Loucy (cell line): ENCODE data around the gene RPAP2.
"Not testable (repeated sequence)": the region's sequence is repeated elsewhere in the genome, so short reads cannot be mapped to it uniquely, and the experiment has no call there.

Source experiments
- H2AFZ ChIP-seq: fragments of 200-600 bp; sonication (generic); 2 replicates; pipeline ENCODE4 v1.6.0; 2016; ENCODE audit warnings: antibody characterized with exemption, mild to moderate bottlenecking, low read length, moderate library complexity
- H3F3A ChIP-seq: fragments of 200-600 bp; 2 replicates; pipeline ENCODE4 v1.6.0; 2016; ENCODE audit warnings: antibody characterized with exemption, low read depth, mild to moderate bottlenecking
- H3K27me3 ChIP-seq: fragments of 200-600 bp; sonication (generic); 2 replicates; pipeline ENCODE4 v1.6.1; 2014; ENCODE audit warnings: low read length, mild to moderate bottlenecking; ENCODE audit not compliant: insufficient read depth, poor library complexity, severe bottlenecking
- H3K36me3 ChIP-seq: fragments of 200-600 bp; sonication (generic); 2 replicates; pipeline ENCODE4 v1.6.1; 2016; ENCODE audit warnings: low read length; ENCODE audit not compliant: insufficient read depth
- H3K4me1 ChIP-seq: fragments of 200-600 bp; sonication (generic); 2 replicates; pipeline ENCODE4 v1.5.1; 2014; ENCODE audit warnings: low read length, mild to moderate bottlenecking; ENCODE audit not compliant: insufficient read depth, poor library complexity, severe bottlenecking
- H3K4me2 ChIP-seq: fragments of 200-600 bp; sonication (generic); 2 replicates; pipeline ENCODE4 v1.6.0; 2014; ENCODE audit warnings: antibody characterized with exemption, low read length, low read depth, mild to moderate bottlenecking; ENCODE audit not compliant: poor library complexity, severe bottlenecking
- H3K4me3 ChIP-seq: fragments of 200-600 bp; sonication (generic); 2 replicates; pipeline ENCODE4 v1.5.1; 2014; ENCODE audit warnings: low read length, mild to moderate bottlenecking, mixed read lengths; ENCODE audit not compliant: poor library complexity, severe bottlenecking
- H3K79me2 ChIP-seq: fragments of 200-600 bp; sonication (generic); 2 replicates; pipeline ENCODE4 v1.6.1; 2014; ENCODE audit warnings: low read length; ENCODE audit not compliant: insufficient read depth
- H3K9ac ChIP-seq: fragments of 200-600 bp; sonication (generic); 2 replicates; pipeline ENCODE4 v1.6.0; 2014; ENCODE audit warnings: mild to moderate bottlenecking, low read depth, low read length, moderate library complexity; ENCODE audit not compliant: poor library complexity, severe bottlenecking
- H3K9me2 ChIP-seq: fragments of 200-600 bp; sonication (generic); replicated peaks from 2 replicates; pipeline ENCODE4 v1.6.1; 2016; ENCODE audit warnings: low read depth, low read length, mixed read lengths
- H3K9me3 ChIP-seq: fragments of 200-600 bp; sonication (generic); 2 replicates; pipeline ENCODE4 v1.6.1; 2014; ENCODE audit warnings: mild to moderate bottlenecking, antibody characterized with exemption, low read length, low read depth; ENCODE audit not compliant: insufficient read depth
- H4K20me1 ChIP-seq: fragments of 200-600 bp; sonication (generic); 2 replicates; pipeline ENCODE4 v1.6.0; 2014; ENCODE audit warnings: antibody characterized with exemption, low read length, mild to moderate bottlenecking; ENCODE audit not compliant: insufficient read depth, poor library complexity, severe bottlenecking
- CTCF ChIP-seq: fragments of 200-600 bp; sonication (generic); conservative IDR thresholded peaks from 2 replicates; pipeline ENCODE4 v1.5.1; 2014; ENCODE audit warnings: mild to moderate bottlenecking, antibody characterized with exemption, low read length
- EZH2phosphoT487 ChIP-seq: fragments of 200-600 bp; IDR thresholded peaks from 2 replicates; pipeline ENCODE4 v1.6.1; 2018; ENCODE audit warnings: antibody characterized with exemption, mild to moderate bottlenecking, moderate library complexity, borderline replicate concordance

Gene RPAP2

GRCh38 chr1:92374223-92374622 lies 75.4 kb downstream of the RPAP2 start:
- Histone ChIP-seq H3F3A (peaks cover 5% of the 10 kb centered on the region; the same call in 1 of the 2 replicates), H3K79me2 (no peaks in the 10 kb centered on the region), H3K36me3 (no peaks in the 10 kb centered on the region), H4K20me1 (no peaks in the 10 kb centered on the region), H3K9me3 (no peaks in the 10 kb centered on the region), H3K9me2 (no peaks in the 10 kb centered on the region), H2AFZ (no peak overlapping the region), H3K4me1 (peaks cover 11% of the 10 kb centered on the region), H3K4me3 (no peak overlapping the region), H3K27me3 (no peaks in the 10 kb centered on the region), H3K4me2 (no peak overlapping the region), H3K9ac (no peak overlapping the region)
- no peak for TF ChIP-seq CTCF
- TF ChIP-seq EZH2phosphoT487: no peak

- H3K9ac ChIP-seq: peak overlapping the region; percentile 25
- H3K4me2 ChIP-seq: peak overlapping the region; percentile 52
- H3F3A ChIP-seq: peaks cover 5% of the 10 kb centered on the region; the same call in 1 of the 2 replicates
- no peaks in the 10 kb centered on the region for H3K9me2 ChIP-seq
- no peaks in the 10 kb centered on the region for H3K79me2 ChIP-seq
- H3K27me3 ChIP-seq: no peaks in the 10 kb centered on the region
- H2AFZ ChIP-seq: no peak overlapping the region
- H3K9me3 ChIP-seq: no peaks in the 10 kb centered on the region
- TF ChIP-seq CTCF: no peak
- TF ChIP-seq EZH2phosphoT487: no peak
- peak overlapping the region; percentile 24 for H3K4me3 ChIP-seq
- H4K20me1 ChIP-seq: no peaks in the 10 kb centered on the region
- peaks cover 20% of the 10 kb centered on the region for H3K4me1 ChIP-seq
- peaks cover 5% of the 10 kb centered on the region; the same call in 1 of the 2 replicates for H3K36me3 ChIP-seq
These were observed 77.5 kb downstream of the RPAP2 start for GRCh38 chr1:92376345-92376744.

GRCh38 chr1:92377991-92378390 lies 79.1 kb downstream of the RPAP2 start:
- H3K9me3 ChIP-seq, H3K4me2 ChIP-seq, H4K20me1 ChIP-seq, H3K36me3 ChIP-seq, H3K27me3 ChIP-seq, H3F3A ChIP-seq, H3K79me2 ChIP-seq, H3K9me2 ChIP-seq, H2AFZ ChIP-seq, H3K4me3 ChIP-seq, H3K9ac ChIP-seq: not testable (repeated sequence)
- peaks cover 20% of the 10 kb centered on the region for H3K4me1 ChIP-seq

GRCh38 chr1:92380867-92381266 lies 82.0 kb downstream of the RPAP2 start:
- Histone ChIP-seq H4K20me1 (no peaks in the 10 kb centered on the region), H3K9ac (no peak overlapping the region), H3K9me2 (no peaks in the 10 kb centered on the region), H3K4me3 (no peak overlapping the region), H2AFZ (no peak overlapping the region), H3F3A (peaks cover 5% of the 10 kb centered on the region; the same call in 1 of the 2 replicates), H3K36me3 (peaks cover 6% of the 10 kb centered on the region; the same call in 1 of the 2 replicates), H3K79me2 (no peaks in the 10 kb centered on the region), H3K4me2 (no peak overlapping the region), H3K27me3 (no peaks in the 10 kb centered on the region), H3K9me3 (no peaks in the 10 kb centered on the region), H3K4me1 (peaks cover 20% of the 10 kb centered on the region)
- TF ChIP-seq CTCF (no peak), EZH2phosphoT487 (no peak)

GRCh38 chr1:92393966-92394365 lies 95.1 kb downstream of the RPAP2 start:
- not testable (repeated sequence) for H3F3A ChIP-seq, H3K9me2 ChIP-seq, H3K4me2 ChIP-seq, H3K27me3 ChIP-seq, H2AFZ ChIP-seq, H3K79me2 ChIP-seq, H3K9ac ChIP-seq, H3K4me3 ChIP-seq, H3K4me1 ChIP-seq, H3K36me3 ChIP-seq, H3K9me3 ChIP-seq, H4K20me1 ChIP-seq
